Measurements from ENCODE around the gene KCTD5.
"Not testable (repeated sequence)": the region's sequence is repeated elsewhere in the genome, so short reads cannot be mapped to it uniquely, and the experiment has no call there.

Gene KCTD5

DNA sequence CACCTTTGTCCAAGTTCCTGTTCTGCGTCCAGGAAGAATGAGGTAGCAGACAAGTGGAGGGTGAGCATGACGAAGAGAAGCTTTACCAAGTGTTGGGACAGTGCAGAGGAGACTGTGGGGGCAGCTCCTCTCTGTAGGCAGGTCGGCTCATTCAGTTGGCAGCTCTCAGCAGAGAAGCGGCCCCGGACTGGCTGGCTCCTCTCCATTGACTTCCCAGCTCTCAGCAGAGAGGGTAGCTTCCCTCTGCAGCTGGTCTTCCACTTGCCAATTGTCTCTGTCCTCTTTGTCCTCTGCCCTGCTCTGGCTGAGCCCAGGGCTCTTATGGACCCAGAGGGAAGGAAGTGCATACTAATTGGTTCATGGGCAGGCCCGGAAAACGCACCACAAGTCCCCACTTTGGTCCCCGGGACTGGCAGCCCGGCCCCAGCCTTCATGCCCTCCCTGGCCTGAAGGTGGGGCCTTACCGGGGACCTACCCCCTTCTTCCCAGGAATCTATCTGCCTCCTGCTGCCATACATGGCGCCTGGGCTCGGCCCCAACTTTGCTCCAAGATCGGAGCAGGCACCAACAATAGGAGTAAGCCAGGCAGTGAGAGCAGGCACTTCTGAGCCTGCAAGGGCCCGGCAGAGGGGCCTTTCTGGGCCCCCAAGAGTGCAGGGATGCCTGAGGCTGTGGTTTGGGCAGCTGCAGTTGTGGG lies 10.1 kb downstream of the KCTD5 start:
- DNase-seq: peak; percentile 70 to 98 (median 77)
- intact Hi-C loops (cut with DNase I): loop anchor here (5.0 kb wide), 1 partner anchor 60 kb away; the partner anchor contains the start of gene SRRM2

DNA sequence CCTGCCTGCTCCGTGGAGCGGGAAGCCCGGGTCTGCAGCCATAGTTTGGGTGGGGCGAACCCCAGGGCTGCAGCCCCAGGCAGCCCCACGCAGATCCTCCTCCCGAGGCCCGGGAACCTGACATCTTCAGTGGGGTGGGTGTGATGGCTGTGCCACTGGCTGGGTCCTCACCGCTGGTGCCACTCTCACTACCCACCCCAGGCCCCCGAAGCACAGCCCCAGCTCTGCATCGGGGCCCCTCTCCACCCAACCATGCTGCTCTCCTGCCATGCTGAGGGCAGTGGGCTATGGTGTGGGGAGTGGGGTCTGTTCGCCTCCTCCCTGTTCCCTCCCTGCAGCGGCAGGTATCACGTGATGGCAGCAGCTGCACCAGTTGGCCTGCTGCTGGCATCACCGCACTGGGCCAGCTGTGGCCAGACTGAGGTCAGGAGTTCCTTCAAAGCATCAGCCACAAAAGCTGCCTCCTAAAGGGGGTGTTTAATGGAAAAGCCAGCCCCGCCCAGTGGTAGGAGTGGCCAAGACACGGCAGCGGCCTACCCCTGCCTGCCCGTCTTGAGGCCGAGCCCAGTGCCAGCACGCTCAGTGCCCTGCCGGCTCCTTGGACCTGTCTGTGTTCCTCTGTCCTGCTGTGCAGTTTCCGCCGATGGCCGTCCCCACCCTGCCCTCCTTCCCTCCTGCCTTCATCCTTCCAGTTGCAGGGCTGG lies 10.8 kb downstream of the KCTD5 start:
- DNase-seq: peak; percentile 42 to 96 (median 73)
- intact Hi-C loops (cut with DNase I): loop anchor here (5.0 kb wide), 1 partner anchor 59 kb away; the partner anchor contains the start of gene SRRM2

DNA sequence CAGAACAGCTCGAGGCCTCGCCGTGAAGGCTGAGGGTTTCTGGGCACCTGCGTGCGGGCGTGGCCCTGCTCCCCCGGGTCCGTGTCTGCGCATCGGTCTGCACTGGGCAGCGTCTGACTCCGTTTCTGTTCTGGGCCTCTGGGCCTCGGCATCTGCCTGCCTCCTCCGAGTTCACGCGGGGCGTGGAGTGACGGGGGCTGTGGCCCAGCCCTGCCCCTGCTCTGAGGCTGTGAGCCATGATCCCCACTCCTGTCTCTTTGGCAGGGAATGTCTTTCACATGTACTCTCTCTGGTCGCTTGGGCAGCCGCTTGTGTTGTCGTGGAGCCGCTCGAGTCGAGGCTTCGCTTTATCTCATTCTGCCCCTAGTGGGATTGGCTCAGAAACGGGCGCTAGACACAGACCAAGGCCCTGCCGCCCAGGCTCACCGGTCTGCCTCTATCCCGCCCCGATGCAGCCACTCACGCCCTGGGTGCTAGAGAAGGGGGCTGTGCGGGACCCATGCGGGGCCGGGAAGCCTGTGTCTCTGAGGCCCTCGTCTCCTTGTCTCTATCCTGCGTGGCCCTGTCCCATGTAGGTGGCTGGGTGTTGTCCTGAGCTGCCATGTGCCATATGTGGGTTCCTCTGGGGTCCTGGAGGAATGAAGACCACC lies 14.4 kb downstream of the KCTD5 start:
- intact Hi-C loops (cut with DNase I): not testable (repeated sequence)
- DNase-seq: peak in 2 of 10 donors; percentile 53 to 67

DNA sequence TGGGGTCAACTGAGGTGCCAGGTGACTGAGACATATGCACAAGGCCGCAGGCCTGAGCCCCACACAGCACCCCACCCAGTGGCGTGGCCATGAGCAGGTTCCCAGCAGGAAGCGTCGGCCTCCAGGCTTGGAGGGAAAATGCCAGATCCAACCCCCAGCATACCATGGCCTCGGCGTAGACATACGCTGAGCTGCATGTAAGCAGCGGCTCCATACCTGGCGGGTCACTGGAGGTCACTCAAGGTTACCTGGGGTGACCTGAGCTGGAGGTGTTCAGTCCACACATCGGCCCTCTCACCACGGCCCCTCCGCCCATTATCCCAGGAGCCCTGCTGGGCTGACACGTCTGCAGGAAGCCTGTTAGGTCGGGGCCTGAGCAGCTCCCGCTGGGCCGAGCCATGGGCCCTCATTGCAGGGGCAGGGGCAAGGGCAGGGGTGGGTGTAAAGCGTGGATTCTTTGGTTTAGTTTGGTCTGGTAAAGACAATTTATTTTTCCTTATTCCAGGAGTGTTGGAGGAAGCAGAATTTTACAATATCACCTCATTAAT lies 15.2 kb downstream of the KCTD5 start:
- peak in 2 of 10 donors; percentile 48 to 60 for DNase-seq
- intact Hi-C loops (cut with DNase I): no loop called here

DNA sequence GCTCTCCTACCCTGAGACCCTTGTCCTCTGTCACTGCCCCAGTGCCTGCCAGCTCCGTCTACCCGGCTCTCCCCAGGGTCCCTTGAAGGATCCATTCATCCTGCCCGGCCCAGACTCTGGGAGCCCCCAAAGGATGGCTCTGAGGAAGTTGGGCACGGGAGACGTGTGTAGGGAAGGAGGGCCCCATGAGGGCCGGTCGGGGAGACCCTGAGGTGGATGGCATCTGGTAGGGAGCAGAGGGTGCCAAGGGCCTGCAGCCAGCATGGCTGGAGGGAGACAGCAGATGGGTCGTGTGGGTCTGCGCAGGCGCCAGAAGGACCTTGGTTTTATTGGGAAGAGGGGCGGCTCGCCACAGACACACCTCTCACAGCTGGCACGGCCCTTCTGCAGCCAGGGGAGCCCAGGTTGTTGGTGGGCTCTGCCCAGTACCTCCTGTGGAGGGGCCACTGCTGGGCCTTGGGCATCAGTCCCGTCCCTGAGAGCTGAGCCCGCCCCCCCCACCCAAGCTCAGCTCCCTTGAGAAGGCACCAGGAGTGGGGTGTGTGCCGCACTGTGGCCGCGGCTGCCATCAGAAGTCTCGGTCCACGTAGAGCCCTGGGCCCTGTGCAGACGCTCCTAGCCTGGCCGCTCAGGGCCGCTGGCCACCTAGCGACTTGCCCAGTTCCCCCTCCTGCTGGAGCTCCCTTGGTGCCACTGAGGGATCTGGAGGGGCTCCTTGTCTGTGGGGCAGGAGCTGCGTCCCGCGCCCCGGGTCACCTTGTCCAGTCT lies 16.0 kb downstream of the KCTD5 start:
- DNase-seq: peak in 1 of 10 donors; percentile 71
- intact Hi-C loops (cut with DNase I): no loop called here

DNA sequence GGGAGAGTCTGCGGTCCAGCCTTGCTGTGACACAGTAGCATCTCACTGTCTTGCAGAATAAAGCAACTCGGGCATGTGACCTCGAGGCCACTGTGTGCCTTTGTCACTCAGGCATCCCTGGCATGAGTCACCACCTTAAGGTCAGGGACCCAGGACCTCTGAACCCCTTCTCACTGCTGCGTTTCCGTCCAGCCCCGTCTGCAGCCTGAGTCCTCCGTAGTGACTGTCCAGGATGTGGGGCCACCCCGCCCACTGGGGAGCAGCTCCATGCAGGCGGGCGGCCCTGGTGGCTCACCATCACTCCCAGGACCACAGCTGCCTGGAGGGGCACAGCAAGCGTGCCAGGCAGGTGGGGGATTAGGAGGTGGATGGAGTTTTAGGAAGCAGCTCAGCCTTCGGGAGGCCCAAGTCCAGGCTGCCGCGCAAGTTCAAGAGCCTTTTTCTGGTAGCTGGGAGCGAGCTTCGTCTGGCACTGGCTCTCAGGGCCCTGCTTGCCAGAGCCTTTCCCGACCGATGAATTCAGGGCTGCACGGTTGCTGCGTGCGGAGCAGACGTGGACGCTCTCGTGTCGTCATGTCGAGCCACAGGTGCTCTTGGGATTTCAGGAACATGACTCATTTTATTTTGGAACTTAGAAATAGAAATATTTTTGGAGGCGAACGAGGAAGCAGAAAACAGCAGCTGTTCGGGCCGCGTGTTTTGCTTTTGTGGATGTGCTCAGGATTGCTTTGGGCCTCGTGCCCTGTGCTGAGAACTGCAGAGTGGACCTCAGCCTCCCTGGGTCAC lies 16.8 kb downstream of the KCTD5 start:
- peak in 8 of 10 donors; percentile 28 to 94 (median 64) for DNase-seq
- intact Hi-C loops (cut with DNase I): no loop called here

DNA sequence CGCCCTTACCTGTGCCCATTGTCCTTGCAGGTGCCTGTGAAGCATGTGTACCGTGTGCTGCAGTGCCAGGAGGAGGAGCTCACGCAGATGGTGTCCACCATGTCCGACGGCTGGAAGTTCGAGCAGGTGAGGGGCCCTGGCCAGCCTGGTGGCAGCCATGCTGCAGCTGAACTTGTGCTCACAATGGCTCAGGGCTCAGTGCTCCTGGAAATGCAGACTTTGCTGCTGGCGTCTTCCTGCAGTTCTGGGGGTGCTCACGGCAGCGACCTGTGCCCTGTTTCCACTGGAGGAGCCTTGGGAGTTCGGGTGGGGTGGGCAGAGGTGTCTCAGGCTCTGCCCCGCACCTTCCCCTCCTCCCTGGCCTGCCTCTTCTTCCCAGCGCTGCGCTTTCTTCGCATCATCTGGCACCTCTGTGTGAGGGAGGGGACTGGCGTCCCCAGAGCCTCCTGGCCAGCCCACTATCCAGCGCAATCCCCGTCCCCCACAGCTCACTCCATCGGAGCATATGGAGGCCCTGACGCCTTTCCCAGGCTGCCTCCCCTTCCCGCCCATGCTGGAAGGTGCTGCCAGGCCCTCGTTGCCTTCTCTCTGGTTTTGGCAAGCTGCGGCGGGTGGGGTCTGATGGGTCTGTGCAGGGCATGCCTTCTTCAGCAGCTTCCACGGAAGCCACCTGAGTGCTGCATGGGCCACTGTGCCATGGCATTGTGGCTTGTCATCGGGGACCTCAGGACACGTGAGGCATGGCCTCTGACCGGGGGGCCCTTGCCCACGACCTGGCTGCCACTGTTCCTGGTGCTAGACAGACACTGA lies 17.7 kb downstream of the KCTD5 start:
- DNase-seq: peak in 2 of 10 donors; percentile 75 to 78
- intact Hi-C loops (cut with DNase I): no loop called here

DNA sequence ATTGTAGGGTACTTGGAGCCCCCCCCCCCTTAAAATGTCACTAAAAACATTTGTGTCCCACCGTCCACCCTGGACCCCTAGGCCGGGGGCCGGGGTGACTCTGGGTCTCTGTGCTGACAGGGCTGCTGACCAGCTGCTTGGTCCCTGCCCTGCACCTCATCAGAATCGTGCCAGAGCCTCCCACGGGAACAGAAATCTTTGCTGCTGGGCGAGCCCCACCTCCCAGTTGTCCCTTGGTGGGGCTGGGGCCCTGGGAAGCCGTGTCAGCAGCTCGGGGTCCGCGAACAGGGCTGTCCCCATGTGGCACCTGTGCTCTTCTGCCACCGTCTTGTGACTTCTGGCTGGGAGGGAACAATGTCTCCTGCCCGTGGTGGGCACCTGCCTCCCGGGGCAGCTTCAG lies 18.5 kb downstream of the KCTD5 start:
- peak in 3 of 10 donors; percentile 44 to 77 (median 51) for DNase-seq
- intact Hi-C loops (cut with DNase I): no loop called here

DNA sequence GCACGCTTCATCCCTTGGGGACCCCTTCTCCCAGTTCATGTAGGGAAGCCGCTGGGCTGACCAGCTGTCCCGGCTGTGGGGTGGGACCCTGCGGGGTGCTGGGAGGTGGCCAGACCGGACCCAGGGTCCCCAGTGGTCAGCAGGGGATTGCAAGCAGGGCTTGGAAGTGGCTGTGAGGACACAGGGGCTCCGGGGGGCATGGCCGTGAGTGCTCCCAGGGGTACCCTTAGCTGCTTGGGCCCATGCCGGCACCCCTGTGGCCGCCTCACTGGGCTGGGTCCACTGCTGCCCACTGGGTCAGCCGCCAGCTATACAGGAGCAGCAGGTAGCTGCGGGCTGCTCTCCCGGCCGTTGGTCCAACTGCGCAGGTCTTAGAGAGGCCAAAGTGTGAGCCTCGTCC lies 18.9 kb downstream of the KCTD5 start:
- DNase-seq: peak in 3 of 10 donors; percentile 13 to 77 (median 62)
- intact Hi-C loops (cut with DNase I): no loop called here

DNA sequence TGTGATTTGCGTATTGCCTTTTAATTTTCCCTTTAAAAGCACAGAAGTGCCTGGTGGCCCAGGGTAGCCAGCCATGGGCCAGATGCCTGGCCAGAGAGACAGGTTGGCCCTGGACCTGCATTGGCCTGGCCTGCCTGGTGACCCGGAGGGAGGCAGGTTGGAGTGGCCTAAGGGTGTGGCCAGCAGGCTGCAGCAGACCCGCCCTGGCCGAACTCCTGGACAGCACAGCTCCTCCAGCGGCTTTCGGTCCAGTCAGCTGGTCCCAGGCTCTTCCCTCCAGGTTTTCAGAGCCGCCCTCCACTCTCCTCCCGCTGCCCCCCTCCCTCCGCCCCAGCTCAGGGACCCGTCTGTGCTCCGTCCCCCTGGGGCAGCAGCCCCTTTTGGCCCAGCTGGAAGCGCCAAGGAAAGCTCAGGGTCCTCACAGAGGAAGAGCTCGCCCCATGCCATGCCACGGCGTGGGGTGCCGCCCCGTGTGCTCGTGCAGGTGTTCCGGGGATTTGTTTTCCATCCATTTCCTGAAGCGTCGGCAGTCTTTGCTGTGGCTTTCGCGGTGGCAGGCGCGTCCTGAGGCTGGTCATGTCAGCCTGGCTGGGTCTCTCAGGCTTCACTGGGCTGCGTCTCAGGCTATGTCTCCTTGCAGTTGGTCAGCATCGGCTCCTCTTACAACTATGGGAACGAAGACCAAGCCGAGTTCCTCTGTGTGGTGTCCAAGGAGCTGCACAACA lies 19.6 kb downstream of the KCTD5 start:
- peak in 3 of 10 donors; percentile 43 to 58 (median 56) for DNase-seq
- intact Hi-C loops (cut with DNase I): no loop called here

DNA sequence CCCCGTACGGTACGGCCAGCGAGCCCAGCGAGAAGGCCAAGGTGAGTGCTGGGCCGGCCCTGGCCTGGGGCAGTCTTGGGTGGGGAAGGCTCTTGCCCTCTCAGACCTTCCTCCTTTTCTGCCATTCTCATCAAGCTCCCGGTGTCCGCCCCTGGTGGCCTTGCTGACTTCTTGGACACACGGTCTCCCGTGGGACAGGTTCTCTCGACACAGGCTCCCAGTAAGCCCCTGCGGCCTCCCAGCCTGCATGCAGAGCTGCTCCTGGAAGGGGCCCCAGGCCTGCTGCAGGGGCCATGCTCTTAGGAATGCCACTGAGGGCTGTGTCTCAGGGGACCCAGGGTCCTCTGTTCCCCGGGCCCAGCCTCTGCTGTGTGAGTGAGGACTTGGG lies 20.1 kb downstream of the KCTD5 start:
- DNase-seq: peak in 3 of 10 donors; percentile 30 to 76 (median 74)

DNA sequence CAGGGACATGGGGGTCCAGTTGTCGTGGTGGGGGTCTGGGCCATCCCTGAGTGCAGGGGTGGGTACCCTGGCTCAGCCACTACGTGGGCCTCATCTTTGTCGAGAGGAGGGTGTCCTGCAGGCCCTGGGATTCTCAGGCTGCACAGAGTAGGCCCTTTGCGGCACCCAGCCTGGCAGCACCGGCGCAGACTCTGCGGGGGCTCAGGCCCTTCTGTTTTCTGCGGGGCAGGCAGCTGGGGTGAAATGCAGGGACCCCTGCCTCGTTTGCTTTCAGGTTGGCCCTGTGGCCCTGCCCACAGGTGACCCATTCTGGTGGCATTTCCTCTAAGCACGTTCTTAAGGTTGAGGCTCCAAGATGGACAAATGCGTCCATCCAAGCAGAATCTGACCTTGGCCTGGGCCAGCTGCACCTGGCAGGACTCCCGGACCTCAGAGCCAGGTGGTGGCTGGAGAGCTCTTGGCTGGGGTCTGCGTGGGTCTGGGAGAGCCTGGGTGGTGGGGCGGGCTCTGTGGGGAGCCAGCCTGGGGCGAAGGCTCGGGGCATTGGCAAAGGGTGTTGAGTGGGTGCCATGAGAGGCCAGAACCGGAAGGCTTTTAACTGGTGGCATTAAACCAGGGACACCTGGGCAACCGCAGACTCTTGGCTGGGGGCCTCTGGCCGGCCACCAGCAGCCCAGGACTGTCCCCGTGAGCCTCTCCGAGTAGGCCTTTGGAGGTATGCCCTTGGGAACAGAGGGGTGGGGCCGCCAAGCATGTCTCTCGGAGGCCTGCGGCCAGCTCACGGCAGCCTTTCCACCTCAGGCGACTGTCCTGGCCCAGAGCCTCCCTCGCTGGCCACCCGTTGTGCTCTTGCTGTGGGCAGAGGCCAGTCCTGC lies 20.8 kb downstream of the KCTD5 start:
- peak in 4 of 10 donors; percentile 30 to 86 (median 78) for DNase-seq
- intact Hi-C loops (cut with DNase I): no loop called here

More for the DNA sequence above, 20.1 kb downstream of the KCTD5 start:
- intact Hi-C loops (cut with DNase I): no loop called here

DNA sequence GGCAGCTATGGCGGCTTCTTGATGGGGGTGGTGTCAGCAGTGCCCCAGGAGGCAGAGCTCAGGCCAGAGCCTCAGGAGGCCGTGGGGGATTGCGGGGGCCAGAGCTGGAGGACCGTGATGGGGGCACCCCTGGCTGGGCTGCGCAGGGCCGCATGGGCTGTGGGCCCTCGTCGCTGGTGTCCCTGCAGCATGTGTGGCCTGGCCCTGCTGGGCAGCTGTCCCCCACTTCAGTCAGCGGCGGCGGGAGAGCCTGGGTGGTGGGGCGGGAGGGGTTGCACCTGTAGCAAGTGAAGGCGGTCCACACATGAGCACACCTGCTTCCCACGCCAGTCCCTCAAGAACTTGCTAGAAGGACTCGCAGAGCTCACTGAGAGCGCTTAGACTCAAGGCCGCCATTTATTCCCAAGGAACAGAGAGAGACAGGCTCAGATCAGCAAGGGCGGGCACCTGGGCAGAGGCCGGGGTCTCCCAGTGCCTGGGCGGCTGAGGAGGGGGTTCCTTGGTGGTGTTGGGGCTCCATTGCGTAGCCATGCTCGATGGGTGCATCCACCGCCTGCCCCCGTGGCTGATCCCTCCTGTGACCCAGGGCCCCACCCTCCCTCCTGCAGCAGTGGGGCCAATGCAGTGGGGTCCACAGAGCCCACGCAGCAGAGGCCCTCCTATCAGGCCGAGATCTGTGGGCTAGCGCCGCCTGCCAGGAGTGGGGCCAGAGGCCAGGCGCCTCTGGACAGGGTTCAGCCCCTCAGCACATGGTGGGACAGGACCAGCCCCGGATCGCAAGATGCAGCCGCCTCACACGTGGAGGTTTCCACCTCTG lies 22.1 kb downstream of the KCTD5 start:
- intact Hi-C loops (cut with DNase I): no loop called here
- peak in 1 of 10 donors; percentile 76 for DNase-seq

DNA sequence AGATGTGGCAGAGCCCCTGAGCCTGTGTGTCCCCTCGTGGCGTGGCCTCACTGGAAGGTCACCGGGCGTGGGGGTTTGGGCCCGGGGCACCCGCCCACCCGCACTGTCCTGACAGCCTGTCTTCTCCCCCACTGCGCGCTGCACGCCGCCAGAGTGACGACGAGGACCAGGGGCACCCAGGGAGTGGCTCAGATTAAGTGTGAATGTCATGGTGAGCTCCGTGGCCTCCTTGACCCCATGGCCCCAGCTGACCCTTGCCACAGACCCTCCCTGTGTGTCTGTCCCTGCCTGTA lies 22.6 kb downstream of the KCTD5 start:
- intact Hi-C loops (cut with DNase I): no loop called here
- DNase-seq: peak in 1 of 10 donors; percentile 82

DNA sequence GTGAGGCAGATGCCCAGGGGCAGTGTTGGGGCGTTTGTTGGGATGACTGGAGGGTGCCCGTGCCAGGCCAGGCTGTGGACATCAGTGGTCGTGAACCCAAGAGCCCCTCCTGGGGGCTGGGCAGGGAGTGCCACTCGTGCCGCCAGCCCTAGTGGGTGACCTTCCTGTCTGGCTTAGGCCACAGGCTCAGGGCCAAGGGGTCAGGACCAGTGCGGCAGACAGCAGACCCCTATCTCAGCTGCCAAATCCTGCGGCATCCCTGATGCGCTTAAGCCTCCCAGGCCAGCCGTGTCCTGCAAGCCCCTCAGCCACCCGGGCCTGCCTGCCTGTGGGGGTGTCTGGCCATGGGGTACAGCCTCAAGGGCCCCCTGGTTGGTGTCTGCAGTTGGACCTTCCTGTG lies 23.0 kb downstream of the KCTD5 start:
- intact Hi-C loops (cut with DNase I): no loop called here

DNA sequence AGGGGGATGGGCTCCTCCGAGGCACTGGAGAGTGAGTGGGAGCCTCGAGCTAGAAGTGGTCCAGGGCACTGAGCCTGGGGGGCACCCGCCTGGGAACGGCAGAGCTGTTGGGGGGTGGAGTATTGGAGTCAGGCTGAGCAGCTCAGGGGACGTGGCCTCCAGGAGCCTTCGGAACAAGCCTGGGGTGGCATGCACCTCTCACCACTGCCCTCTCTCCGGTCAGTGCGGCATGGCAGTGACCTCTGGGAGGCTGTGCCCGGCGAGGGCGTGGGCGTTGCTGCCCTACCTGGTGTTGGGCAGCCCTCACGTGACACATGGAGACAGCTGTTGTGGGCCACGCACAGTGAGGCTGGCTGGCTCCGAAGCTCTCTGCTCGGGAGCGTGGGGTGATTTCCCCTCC lies 23.8 kb downstream of the KCTD5 start:
- intact Hi-C loops (cut with DNase I): no loop called here
- peak in 1 of 10 donors; percentile 80 for DNase-seq

More for the DNA sequence above, 23.0 kb downstream of the KCTD5 start:
- DNase-seq: peak in 1 of 10 donors; percentile 77
